HG02970 (cell line): ENCODE measurements around the gene KCTD16.

Source experiments
- ATAC-seq: cut with Tn5 transposase; IDR thresholded peaks from one replicate; pipeline ENCODE4 v1.9.1; 2021; ENCODE audit warnings: mild to moderate bottlenecking, moderate library complexity, moderate number of reproducible peaks; ENCODE audit not compliant: unreplicated experiment, low FRiP score

The KCTD16 gene

DNA sequence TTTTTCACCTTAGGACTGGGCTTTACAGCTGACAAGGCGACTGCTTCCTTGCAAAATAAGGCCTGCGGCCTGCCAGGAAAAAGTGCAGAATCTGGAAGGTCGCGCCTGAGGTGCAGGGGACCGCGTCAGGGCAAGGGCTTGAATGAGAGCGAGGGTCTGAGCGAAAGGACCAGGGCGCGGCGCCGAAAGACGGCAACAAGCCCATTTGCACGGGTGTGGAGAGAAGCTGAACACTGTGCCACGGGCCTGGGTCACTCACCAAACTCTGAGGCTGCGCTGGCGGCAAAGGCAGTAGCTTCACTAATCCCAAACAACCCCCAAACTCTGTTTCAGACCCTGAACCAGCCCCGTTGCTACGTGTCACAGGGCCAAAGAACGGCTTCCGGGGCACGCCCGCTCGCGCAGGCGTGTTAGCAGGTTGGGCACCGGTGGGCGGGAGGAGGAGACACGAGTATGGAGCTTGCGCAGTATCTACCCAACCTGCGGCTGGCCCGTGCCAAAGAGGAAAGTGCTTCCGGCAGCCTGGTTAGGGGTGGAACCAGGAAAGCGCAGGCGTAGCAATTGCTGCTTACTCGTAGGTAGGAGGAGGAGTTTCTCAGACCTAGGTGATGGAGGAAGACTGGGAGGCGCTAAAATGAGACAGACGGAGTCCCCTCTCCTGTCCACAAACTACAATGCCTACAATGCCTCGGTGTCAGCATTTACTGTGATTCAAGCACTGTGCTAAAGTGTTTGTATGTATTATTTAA is at the start of gene KCTD16, which contains the start of gene YIPF5:
Gene KCTD16 (plus strand): TSS at position 598 of the 749 bp plus-strand sequence.
Gene YIPF5 (minus strand): TSS at position 384 of the 749 bp plus-strand sequence. CDS start 704 bp downstream, outside the sequence.
- peak; percentile 100 for ATAC-seq

GRCh38 chr5:144121577-144121976 is 49.1 kb upstream of the KCTD16 start:
- no peak for ATAC-seq

- no peak for ATAC-seq
Observed at GRCh38 chr5:144122081-144122480, 48.6 kb upstream of the KCTD16 start.

DNA sequence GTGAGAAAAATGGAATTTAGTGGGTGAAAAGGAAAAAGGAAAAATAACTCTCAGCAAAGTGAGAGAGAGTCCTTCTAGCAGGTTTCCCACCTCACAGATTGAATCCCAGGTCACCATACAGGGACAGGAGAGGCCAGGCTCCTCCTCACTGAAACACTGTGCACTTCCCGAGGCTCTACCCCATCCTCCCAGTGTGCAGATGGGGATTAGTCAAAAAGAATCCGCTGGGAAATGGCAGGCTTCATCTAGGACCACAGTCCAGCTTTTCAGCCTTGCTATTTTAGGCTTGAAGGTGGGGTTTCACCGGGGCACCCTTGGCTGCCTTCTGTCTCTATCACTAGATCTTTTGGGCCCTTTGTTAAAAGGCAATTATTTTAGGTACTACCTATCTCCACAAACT is 48.0 kb upstream of the KCTD16 start:
- no peak for ATAC-seq

DNA sequence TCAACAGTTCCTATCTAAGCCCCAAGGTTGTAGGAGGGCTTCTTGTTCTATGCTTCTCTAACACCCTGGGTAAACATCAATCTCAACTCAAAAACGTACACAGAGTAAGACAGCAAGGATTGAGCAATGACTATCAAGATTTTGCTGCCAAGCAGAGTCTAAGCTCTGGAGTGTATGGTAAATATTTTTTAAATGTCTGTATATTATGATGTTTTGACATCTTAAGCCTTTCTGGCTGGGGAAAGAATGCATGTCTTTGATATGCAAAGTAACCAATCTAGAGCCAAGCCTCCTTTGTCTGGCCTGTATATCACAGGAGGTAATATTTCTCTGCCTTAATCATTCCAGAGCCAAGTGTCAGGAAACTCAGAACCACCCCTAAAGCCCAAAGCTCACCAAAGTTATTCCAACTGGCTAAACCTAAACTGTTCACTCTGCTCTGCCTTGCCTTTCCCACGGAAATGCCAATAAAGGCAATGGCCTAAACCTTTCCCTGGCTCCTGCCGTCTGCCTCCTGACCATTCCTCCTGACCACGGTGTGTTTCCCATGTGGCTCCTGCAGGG is 45.4 kb upstream of the KCTD16 start:
- no peak for ATAC-seq

DNA sequence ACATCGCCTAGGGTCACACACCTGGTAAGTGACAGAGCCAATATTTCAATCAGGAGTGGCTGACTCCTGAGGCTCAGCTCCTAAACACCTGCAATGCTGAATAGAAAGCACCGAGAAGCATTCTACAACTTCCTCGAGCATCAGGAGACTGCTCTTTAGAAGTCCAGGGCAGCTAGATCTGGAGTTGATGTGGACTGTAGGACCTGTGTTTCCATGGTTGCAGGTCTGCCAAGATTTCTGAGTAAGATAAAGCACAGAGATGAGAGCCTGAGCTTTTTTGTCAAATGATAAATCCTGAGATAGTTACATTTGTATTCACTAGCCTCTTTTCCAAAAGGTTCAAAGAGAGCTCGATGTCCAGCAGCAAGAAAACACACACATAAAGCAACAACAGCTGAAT is 44.0 kb upstream of the KCTD16 start:
- ATAC-seq: no peak

DNA sequence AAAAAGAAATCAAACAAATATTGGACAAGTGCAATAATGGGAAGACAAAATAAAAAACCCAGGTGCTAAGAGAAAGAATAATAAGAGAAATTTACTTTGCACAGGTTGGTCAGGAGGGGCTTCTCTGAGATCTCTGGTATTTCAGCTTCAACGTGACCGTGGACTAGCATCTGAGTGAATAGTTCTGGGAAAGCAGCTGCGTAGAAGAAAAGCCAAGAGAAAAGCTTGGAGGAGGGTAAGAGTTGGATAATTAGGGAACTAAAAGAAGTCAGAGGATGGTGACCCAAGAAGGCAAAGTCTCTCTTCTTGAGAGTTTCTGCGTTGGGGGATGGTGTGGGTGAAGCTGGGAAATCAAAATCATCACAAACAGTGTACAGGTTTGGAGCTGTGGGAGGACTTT is 41.8 kb upstream of the KCTD16 start:
- no peak for ATAC-seq

GRCh38 chr5:144130306-144130705 is 40.4 kb upstream of the KCTD16 start:
- ATAC-seq: no peak

DNA sequence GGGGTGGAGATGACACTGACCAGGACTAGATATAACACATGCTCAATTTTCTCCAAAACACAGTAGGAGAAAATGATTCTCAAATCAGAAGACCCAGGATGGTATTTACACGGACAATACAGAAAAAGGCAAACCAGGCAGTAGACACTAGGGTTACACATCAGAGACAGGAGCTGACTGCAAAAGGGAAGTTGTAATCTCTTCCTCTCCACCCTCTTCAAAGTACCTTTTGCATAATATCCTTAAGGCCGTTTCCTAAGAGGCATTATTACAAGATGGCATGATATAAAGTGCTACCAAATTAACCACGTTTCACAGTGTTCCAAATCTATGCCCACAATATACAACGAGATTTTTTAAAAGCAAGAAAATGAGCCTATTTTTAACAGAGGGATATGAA is 39.4 kb upstream of the KCTD16 start:
- ATAC-seq: no peak

DNA sequence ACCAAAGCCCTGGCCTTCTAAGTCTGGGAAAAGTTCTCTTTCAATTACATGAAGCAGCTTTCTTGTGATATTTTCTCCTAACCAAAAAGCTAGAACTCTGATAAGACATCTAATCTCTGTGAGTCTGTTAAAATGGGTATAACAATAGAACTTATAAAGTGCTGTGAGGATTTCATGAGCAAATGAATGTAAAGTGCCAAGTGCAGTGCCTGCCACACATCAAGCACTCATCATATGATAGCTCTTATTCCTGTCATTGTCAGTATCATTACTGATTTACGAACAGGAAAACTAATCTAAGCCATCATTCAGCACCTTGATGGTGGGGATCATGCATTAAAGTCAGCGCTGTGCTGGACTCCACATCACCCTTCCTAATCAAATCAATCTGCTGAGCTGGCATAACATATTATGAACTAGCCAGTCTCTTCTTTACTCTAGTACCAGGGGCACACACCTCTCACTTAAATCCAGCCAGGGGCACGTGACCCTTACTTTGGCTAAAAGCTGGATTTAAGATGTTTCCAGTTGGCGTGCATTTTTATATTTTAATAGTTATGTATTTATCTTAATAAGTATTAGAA is 37.5 kb upstream of the KCTD16 start:
- no peak for ATAC-seq

DNA sequence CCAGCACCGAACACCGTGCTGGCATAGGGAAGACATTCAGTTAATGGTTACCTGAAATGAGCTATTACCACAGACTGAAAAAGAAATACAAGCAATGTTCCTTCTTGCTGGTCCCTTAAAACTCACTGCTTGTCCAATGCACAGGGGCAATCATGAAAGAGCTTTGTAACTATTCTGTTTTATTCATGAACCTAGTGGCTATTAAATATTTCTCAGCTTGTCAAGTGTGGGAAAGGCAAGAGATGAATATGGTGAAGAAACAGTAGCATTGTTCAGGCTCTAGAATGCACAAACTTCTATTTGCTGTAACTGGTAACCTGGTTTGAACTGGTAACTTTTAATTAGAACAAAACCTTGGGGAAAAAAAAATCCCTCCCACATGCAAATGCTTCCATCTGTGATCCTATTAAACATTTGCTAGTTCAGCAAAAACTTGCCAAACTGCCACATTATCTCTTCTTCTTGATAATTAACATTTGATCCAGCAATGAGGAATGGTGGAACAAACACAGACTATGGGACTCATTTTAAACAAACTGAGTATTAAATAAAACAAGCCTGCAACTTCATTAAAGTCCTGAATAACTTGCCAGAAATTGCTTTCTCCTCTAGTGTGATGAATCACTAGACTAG is 36.4 kb upstream of the KCTD16 start:
- ATAC-seq: no peak

- no peak for ATAC-seq
Observed at GRCh38 chr5:144135113-144135762, 35.4 kb upstream of the KCTD16 start.

- no peak for ATAC-seq
Observed at GRCh38 chr5:144139586-144139985, 31.1 kb upstream of the KCTD16 start.

GRCh38 chr5:144141585-144141984 is 29.1 kb upstream of the KCTD16 start:
- no peak for ATAC-seq

DNA sequence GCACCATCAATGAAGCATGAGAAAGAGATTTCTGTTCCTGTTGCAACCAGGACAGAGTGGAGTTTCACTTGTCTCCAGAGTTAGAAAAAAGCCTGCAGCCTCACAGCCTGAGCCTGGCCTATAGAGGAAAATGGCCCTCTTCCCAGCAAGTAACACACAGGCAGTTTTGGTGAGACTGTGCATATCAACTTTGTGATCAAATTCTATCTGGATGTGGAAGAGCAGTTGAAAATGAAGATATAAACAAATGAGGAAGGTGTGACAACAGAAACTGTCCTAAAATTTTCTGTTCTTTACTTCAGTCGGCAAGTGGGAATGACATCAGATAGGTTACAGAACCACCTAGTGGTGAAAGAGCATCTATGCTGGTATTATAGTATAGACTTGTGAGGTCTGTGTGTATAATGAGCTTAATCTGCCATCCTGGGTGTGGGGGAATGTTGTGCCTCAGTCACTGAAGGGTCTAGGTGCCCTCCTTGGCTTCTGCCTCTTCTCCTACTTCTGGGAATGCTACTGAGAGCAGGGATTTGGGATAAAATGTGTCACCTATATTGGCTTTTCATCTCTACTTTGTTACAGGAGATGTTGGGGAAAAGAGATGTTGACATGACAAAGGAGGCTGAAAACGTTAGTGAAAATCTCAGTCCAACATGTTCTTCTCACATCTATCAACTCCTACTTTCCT is 28.4 kb upstream of the KCTD16 start:
- ATAC-seq: peak; percentile 89

- ATAC-seq: no peak
Observed at GRCh38 chr5:144142824-144143162, 27.9 kb upstream of the KCTD16 start.

GRCh38 chr5:144143625-144144024 is 27.0 kb upstream of the KCTD16 start:
- no peak for ATAC-seq

DNA sequence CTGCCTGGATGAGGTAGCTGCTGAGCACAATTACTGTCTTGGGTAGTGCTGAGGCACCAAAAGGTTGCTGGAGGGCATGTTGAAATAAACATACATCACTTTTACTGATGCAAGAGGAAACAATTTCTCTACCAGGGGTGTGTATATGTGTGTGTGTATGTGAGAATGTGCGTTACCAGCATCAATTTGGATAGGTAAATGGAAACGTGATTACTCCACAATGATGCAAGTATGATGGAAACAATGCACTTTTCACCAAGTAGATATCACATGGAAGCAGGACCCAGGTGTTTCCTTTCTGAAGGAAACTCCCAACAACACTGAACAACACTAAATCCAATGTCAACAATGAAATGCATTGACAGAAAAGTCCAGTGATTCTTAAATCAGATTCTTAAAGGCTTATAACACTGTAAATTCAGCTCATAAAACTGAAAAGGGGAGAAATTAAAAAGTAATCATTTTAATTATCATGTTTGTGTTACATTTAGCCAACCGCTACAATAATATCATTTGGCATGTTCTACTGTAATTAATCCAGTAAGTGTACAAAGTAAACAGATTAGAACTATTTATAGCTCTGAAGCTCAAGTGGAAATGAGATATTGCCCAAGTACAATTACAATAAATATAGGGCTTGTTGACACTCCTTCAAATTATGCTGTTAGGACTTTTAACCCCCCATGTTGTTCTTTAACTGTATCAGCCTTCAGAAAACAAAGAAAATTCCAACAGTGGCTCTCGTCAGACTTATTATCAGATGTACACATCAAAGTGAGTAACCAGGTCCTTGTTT is 25.5 kb upstream of the KCTD16 start:
- ATAC-seq: no peak

GRCh38 chr5:144151026-144151425 is 19.6 kb upstream of the KCTD16 start:
- ATAC-seq: no peak

GRCh38 chr5:144156767-144157171 is 13.9 kb upstream of the KCTD16 start:
- no peak for ATAC-seq
